HL-60/S4 treated with retinoic acid at 250 ng/mL for 4 days and 3 days (cell line): Measurements from ENCODE around the gene STARD10.

Experiments used
- in situ Hi-C: fragments of 300-500 bp; cut with MboI; formaldehyde crosslinking; loops from 2 replicates; pipeline ENCODE4 v1.7.0; 2022; ENCODE audit warnings: low sequenced_read_pairs

Gene STARD10

DNA sequence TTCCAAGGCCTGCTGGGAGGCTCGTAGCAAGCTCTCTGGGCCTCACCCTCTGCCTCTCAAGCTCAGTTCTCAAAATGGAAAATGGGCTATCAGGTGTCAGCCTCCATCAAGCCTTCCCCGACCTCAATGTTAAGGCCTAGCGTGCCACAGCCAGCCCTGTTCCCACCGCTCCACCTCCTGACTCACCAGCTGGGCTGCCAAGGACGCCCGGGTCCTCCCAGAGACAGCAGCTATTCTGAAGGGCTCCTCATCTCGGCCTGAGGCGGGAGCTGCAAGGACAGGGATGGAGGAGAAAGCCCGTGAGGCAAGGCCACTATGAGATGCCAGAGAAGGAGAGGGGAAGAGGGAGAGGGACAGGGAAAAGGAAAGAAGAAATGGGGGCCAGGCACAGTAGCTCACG, 61.5 kb downstream of the STARD10 start:
- in situ Hi-C loops, result no loop called here

- in situ Hi-C loops, result no loop called here
Observed at GRCh38 chr11:72730737-72731136, 63.1 kb downstream of the STARD10 start.

DNA sequence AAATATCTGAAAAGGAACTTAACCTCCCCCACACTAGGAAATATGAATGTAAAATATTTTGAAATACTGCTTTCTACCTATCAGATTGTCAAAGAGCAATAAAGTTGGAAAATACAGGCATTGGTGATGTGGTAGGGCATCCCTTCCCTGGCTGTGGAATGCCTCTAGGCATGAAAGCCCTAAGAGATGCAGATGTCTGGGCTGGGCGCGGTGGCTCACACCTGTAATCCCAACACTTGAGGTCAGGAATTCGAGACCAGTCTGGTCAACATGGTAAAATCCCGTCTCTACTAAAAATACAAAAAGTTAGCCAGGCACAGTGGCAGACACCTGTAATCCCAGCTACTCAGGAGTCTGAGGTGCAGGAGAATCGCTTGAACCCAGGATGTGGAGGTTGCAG, 63.6 kb downstream of the STARD10 start:
- in situ Hi-C loops, result no loop called here

GRCh38 chr11:72727521-72727920, 66.3 kb downstream of the STARD10 start:
- in situ Hi-C loops, result loop anchor here (10.0 kb wide), 1 partner anchor 447 kb away; no protein-coding TSS in a partner anchor

- in situ Hi-C loops, result loop anchor here (10.0 kb wide), 1 partner anchor 448 kb away; no protein-coding TSS in a partner anchor
Observed at GRCh38 chr11:72726266-72727220, 67.3 kb downstream of the STARD10 start.

DNA sequence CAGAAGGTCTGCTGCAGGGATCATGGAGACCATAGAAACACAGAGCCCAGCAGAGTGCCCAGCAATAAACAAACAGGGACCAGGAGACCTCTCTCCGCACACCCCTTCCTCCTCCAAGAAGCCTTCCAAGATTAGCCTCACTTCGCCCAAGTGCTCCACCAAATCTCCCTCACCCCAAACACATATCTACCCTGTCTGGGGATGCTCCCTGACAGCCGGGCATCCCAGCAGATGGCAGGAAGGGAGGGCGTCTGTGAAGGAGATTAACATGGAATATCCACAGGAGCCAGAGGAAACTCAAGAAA, 68.2 kb downstream of the STARD10 start:
- in situ Hi-C loops, result loop anchor here (10.0 kb wide), 1 partner anchor 449 kb away; no protein-coding TSS in a partner anchor

DNA sequence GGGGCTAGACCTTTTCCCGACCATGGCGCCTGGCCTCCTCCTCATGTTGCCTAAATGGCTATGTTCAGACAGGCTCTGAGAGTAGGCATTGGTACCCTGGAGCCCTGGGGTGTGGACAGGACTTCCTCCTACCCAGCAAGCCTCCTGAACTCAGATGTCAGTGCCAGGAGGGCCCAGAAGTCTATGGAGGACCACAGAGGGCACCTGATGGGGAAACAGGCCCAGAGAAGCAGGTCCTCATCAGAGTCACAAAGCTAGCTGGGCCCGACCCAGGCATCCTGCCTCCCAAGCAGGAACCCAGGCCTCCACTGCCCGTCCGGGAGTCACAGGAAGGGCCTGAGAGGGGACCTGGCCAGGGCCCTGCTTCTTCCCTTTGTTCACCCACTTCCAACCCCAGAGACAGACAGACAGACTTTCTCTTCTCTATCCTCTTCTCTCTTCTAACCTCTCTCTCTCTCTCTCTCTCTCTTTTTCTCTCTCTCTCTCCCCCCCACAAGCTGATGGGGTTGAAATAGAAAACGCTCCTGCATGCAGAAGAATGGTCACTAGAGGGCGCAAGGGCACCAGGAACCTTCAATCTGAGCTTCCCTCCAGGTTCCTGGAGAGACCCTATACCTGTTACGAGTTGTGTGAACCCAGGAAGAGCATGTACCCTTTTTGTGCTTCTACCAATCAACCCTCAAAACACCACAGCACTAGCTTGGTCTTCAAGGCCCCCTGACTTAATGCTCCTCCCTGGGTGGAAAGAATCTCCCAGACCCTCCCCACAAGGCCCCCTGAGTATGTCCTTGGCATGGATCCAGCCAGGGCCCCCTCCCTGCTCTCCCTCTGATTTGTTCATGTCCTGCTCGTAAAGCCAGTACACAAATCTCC, 68.8 kb downstream of the STARD10 start:
- in situ Hi-C loops, result loop anchor here (10.0 kb wide), 1 partner anchor 450 kb away; no protein-coding TSS in a partner anchor

GRCh38 chr11:72724021-72724551, 69.8 kb downstream of the STARD10 start:
- in situ Hi-C loops, result loop anchor here (10.0 kb wide), 1 partner anchor 451 kb away; no protein-coding TSS in a partner anchor

DNA sequence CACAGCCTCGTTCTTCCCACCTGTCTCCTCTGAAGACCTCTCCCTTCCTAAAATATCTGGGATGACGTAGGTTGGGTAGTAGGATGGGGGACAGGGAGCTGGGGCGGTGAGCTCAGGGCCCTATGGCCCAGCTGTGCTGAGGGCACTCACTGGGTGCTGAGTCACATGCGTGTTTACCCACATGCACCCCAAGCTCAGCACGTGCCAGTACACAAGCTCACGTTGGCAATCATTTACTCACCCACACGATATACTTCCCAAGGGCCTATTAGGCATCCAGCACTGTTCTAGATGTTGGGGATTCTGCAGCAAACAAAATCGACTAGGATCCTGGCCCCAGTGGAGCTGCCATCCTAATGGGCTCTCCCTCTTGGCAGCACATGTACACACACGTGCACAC, 70.3 kb downstream of the STARD10 start:
- in situ Hi-C loops, result loop anchor here (10.0 kb wide), 1 partner anchor 451 kb away; no protein-coding TSS in a partner anchor

DNA sequence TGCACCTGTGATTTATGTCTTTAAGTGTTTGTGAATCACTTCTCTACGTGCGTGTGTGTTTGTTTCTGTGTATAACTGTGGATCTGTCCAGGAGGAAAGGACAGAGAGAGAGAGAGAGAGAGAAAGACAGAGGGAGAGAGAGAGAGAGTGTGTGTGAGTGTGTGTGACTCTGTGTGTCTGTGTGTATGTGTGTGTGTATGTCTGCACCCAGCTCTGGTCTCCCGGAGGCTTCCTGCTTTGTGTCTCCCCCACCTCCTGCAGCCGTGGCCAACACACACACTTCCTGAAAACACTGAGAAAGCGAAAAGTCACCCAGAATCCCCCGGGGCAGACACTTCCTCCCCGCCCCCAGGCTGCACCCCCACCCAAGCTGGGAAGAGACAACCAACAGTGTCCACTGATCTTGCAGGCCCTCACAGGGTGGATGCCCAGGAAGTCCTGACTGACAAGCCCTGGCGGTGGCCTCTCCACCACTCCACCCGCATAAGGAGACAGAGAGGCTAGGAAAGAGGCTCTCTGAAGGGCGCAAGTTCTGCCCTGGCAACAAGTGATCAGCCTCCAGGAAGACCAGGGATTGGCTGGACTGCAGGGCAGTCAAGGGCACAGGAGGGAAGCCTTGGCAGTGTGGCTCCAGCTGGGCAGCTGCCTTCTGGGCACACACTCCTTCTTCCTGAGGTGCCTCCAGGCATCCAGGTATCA, 71.6 kb downstream of the STARD10 start:
- in situ Hi-C loops, result loop anchor here (10.0 kb wide), 1 partner anchor 453 kb away; no protein-coding TSS in a partner anchor

GRCh38 chr11:72721689-72722049, 72.2 kb downstream of the STARD10 start:
- in situ Hi-C loops, result loop anchor here (10.0 kb wide), 1 partner anchor 453 kb away; no protein-coding TSS in a partner anchor

DNA sequence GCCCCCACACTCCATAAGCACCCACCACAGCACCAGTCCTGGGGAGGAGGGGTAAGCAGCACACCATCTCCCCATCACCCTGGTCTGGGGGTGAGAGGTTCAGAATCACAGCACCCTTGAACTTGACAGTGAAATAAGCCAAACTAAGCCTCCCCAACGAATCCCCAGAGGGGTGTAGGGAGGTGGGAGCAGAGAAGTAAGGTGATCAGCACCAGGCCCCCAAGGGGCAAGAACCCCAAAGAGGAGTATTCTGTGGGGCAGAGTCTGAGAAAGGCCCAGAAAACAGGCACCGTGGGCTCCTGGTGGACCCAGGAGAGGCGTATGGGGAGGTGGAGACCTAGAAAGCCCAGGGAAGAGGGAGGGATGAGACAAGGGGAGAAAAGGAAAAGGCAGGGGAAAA, 72.6 kb downstream of the STARD10 start:
- in situ Hi-C loops, result loop anchor here (10.0 kb wide), 1 partner anchor 454 kb away; no protein-coding TSS in a partner anchor

GRCh38 chr11:72720784-72721183, 73.1 kb downstream of the STARD10 start:
- in situ Hi-C loops, result loop anchor here (10.0 kb wide), 1 partner anchor 454 kb away; no protein-coding TSS in a partner anchor

DNA sequence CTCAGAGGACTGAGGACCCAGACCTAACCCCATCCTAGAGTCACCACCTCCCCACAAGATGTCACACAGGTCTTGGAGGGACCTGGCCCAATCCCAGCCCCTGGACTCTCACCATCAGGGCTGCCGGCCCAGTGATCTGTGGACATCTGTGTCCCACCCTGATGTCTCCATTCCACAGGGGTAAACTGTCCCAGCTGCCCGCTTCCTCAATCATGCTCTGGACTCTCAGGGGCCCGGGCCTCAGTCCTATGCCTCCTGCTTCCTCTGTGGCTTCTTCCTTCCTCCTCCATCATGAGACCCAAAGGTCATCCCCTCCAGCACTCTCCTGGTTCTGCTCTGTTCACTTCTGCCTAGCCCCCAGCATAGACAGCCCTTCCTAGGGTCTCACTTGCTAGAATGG, 73.8 kb downstream of the STARD10 start:
- in situ Hi-C loops, result loop anchor here (10.0 kb wide), 1 partner anchor 455 kb away; no protein-coding TSS in a partner anchor

- in situ Hi-C loops, result no loop called here
Observed at GRCh38 chr11:72719551-72719950, 74.3 kb downstream of the STARD10 start.

- in situ Hi-C loops, result no loop called here
Observed at GRCh38 chr11:72719144-72719543, 74.7 kb downstream of the STARD10 start.

- in situ Hi-C loops, result no loop called here
Observed at GRCh38 chr11:72718101-72718501, 75.7 kb downstream of the STARD10 start.

GRCh38 chr11:72716788-72717435, 76.9 kb downstream of the STARD10 start:
- in situ Hi-C loops, result no loop called here

GRCh38 chr11:72716290-72716689, 77.6 kb downstream of the STARD10 start:
- in situ Hi-C loops, result no loop called here

GRCh38 chr11:72712841-72713240, 81.0 kb downstream of the STARD10 start:
- in situ Hi-C loops, result no loop called here
